Coronary artery (tissue), 2 donors: ENCODE results near the gene MSGN1.
A peak's percentile ranks its signal among the peaks of the same experiment; 100 is the strongest.

Source experiments
- DNase-seq: peaks from one replicate; pipeline ENCODE4 v3.0.0-alpha.2; 2017; ENCODE audit warnings: low spot score
- H3K27ac ChIP-seq, 2 donors: fragments of 200-600 bp; sonication (generic); one replicate each; pipeline ENCODE4 v1.5.1; 2016 to 2019
- H3K4me3 ChIP-seq: fragments of 200-600 bp; sonication (generic); 2 replicates; pipeline ENCODE4 v1.5.1; 2016; ENCODE audit warnings: mild to moderate bottlenecking, moderate library complexity
- CTCF ChIP-seq: fragments of 200-600 bp; sonication (generic); IDR thresholded peaks from one replicate; pipeline ENCODE4 v1.5.1; 2019; ENCODE audit warnings: antibody characterized with exemption

The MSGN1 gene

DNA sequence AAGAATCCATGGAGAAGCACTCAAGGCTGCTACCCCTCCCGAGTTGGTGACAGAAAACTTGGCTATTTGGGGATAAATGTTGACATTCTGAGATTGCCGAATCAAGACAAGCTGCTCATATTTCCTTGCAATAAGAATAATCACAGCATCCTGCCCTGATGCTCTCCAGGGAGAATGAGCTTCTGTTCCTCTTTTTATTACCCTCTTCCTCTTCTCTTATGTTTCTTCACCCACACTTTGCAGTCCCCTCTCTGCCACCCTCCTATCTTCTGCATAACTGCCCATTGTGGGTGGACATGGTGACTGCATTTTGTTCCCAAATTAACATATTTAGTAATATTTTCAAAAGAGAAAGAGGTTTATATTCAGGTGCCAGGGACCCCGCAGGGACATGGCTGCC is 11.9 kb upstream of the MSGN1 start:
- DNase-seq, result no peak
- H3K27ac ChIP-seq, result no peak overlapping the region

DNA sequence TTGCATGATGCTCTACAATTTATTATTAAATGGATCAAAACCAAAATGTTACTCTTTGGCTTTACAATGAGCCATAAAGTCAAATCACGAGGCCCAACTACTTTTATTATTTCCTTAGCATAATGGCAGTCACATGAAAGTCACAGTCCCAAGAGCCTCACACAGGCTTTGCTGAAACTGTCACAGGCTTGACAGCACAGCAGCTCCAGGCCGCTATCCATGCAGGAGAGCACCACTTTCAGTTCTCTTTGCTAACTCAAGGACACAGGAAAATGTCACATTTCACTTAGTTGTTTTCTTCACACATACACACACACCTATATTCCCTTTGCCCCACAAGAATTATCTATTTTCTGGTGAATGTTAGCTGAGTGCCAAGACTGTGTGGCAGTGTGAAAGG is 11.1 kb upstream of the MSGN1 start:
- TF ChIP-seq CTCF, result no peak
- Histone ChIP-seq H3K27ac (no peak overlapping the region), H3K4me3 (no peak overlapping the region)
- DNase-seq, result no peak

More for the DNA sequence above, 11.9 kb upstream of the MSGN1 start:
- H3K4me3 ChIP-seq, result no peak overlapping the region
- TF ChIP-seq CTCF, result no peak

DNA sequence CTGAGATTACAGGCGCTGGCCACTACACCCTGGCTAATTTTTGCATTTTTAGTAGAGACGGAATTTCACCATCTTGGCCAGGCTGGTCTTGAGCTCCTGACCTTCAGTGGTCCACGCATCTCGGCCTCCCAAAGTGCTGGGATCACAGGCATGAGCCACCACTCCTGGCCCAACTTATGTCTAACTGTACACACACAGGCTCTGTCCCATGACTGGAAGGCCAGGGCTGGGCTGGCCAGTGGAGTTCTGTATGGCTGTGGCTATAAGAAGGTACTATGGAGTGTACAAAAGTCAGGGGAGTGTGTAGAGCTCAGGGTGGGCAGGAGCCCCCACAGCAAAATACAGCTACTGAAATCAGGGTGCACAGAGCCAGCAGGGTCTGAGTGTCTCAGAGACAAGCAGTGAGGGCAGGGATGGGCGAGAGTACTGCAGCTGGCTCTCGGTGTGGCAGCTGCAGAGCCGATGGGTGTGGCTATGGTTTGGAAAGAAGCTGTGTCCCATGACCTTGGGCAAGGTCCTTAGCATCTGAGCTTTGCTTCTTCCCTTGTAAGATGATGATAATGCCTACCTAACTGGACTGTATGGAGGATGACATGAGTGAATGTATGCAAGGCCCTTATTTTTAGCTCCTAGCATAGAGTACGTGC is 10.4 kb upstream of the MSGN1 start:
- DNase-seq, result no peak
- H3K27ac ChIP-seq, result no peak overlapping the region
- H3K4me3 ChIP-seq, result no peak overlapping the region
- TF ChIP-seq CTCF, result no peak

GRCh38 chr2:17813010-17813741 is 3.1 kb upstream of the MSGN1 start:
- peak overlapping the region; percentile 38 to 47 for H3K27ac ChIP-seq
- TF ChIP-seq CTCF, result no peak
- no peak for DNase-seq
- peak overlapping the region; percentile 2 for H3K4me3 ChIP-seq

GRCh38 chr2:17813742-17814473 is 2.4 kb upstream of the MSGN1 start:
- Histone ChIP-seq H3K27ac (peak overlapping the region; percentile 38 to 47), H3K4me3 (peak overlapping the region; percentile 2)
- no peak for DNase-seq
- no peak for TF ChIP-seq CTCF

- peak overlapping the region in 1 of 2 donors; percentile 47 for H3K27ac ChIP-seq
- TF ChIP-seq CTCF, result no peak
- no peak overlapping the region for H3K4me3 ChIP-seq
- DNase-seq, result no peak
Observed at GRCh38 chr2:17814601-17815000, 1.7 kb upstream of the MSGN1 start.
